SKM-1 (cell line): Measurements from ENCODE around the gene SMIM1.

Experiments used
- DNase-seq: peaks from one replicate; lab custom pipeline; 2025; ENCODE audit not compliant: unreplicated experiment; lab: John Stamatoyannopoulos, UW

The SMIM1 gene, protein sequence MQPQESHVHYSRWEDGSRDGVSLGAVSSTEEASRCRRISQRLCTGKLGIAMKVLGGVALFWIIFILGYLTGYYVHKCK

DNA sequence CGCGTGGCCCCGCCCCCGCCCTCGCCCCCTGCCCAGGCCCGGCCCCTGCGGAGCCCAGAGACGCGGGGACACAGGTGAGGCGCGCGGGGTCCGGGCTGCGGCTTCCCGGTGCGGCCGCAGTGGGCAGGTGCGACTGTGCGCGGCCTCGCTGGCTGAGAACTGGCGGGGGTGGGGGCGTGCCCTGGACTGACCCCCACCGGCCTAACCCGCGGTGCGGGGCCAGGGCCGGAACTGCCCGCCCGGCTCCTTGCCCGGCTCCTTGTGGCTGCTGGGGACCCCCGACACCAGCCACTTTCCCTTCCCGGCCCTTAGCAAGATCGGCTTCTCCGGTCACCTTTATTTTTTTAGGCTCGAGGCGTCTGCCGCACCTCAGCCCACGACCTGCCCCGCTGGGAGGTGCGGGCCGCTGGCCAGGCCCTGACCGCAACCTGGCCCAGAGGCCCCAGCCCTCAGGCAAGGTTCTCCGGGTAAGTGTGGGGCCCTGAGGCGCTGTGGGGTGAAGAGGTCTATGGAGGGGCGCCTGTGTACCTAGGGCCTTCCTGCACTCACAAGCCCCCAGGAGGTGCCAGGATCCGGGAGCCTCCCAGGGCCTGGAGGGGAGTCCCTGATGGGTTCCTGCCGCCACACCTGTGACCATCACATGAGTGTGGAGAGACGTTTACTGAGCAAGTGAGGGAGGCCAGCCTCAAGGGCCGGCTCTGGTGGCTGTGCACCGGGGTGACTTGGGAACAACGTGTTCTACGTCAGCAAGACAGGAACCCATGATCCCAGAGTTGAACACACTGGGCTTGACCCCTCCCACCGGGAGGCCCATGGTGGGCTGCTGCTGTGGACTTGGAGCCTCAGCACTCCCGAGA lies at the start of gene SMIM1:
Gene SMIM1 (plus strand): TSS at position 35 of the 857 bp plus-strand sequence. CDS start 2,625 bp downstream, outside the sequence.
- no peak for DNase-seq

DNA sequence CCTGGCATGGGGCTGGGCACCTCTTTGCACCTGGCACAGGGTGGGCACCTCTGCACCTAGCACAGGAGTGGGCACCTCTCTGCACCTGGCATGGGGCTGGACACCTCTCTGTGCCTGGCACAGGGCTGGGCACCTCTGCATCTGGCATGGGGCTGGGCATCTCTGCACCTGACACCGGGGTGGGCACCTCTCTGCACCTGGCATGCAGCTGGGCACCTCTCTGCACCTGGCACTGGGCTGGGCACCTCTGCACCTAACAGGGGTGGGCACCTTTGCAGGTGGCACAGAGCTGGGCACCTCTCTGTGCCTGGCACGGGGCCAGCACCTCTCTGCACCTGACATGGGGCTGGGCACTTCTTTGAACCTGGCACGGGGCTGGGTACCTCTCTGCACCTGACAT lies 49.7 kb upstream of the SMIM1 start:
- DNase-seq = no peak

DNA sequence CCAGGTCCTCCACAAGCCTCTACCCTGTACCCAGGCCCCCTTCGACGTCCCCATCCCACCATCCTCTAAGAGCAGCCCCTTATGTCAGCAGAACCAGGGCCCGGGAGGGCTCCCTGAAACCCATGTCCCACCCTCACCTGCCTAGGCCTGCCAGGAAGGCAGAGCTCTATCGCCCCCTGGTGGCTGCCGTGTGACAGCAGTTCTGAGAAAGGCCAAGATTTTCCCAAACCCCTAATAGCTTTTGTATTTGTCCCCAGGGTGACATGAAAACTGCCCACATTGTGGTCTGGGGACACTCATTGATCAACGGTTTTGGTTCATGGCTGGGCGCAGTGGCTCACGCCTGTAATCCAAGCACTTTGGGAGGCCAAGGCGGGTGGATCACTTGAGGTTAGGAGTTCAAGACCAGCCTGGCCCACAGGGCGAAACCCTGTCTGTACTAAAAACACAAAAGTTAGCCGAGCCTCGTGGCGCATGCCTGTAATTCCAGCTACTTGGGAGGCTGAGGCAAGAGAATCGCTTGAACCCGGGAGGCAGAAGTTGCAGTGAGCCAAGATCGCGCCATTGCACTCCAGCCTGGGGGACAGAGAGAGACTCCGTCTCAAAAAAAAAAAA lies 48.0 kb upstream of the SMIM1 start:
- DNase-seq = peak; percentile 46

DNA sequence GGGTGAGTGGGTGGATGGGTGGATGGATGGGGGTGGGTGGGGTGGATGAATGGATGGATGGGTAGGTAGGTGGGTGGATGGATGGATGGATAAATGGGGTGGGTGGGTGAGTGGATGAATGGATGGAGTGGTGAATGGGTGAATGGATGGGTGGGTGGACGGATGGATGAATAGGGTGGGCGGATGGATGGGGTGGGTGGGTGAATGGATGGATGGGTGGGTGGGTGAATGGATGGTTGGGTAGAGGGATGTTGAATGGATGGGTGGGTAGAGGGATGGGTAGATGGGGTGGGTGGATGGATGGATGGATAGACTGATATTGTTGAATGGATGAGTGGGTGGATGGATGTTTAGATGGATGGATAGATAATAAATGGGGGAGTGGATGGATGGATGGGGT lies 47.2 kb upstream of the SMIM1 start:
- no peak for DNase-seq

DNA sequence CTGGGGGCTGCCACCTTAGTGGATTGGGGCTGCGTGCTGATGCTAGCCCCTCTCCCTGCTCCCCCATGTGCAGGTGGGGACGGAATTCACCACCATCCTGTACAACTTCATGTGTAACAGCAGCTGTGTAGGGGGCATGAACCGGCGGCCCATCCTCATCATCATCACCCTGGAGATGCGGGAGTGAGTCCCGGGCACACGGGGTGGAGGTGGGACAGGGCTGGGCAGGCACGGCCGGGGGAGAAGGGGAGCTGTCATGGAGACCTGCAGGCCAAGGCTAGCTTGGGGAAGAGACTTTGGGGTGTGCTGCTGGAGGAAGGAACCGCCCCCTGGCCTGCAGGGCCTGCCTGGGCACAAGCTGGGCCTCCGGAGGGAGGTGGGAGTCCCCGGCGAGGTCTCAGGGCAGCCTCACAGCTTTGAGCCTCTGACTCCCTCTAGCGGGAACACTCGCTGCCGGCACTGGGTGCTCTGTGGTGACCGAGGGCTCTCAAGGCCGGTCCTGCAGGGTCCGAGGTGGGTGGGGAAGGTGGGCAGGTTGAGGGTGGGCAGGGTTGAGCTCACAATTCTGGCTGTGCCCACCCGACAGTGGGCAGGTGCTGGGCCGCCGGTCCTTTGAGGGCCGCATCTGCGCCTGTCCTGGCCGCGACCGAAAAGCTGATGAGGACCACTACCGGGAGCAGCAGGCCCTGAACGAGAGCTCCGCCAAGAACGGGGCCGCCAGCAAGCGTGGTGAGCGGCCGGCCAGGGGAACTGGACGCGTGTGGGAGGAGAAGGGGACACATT lies 45.3 kb upstream of the SMIM1 start:
- DNase-seq = no peak

DNA sequence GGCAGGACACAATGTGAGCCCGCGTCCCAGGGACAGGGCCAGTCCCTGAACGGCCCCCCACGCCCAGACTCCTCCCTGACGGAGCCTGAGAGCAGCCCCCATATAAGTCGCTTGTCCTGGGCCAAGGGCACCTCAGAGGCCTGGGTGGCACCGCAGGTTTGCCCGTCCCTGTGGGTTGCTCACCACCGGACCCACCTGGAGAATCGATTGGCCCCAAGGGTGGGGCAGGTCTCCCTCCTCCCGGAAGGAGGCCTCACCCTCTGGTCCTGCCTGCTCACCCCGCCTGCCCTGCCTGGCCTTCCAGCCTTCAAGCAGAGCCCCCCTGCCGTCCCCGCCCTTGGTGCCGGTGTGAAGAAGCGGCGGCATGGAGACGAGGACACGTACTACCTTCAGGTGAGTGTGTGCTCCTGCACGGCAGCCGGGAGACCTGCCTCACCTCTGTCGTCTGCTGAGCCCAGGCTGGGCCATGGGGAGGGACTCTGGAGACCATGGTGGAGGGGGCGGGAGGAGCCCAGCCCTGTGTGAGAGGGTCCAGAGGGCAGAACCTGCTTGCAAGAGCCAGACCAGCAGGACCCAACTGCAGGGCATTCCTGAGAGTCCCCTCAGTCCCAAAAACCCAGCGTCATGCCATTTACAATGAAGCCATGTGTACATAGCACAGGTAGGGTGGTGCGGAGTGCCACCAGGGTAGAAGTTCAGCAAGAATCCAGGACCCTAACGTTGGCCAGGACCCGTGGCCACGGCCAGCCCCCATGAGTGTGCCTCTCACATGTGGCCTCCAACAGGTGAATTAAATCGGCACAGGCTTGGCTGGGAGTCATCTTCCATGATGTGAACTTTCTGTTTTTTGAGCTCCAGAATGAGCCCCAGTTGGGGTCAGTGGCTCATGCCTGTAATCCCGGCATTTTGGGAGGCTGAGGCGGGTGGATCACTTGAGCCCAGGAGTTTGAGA lies 44.4 kb upstream of the SMIM1 start:
- no peak for DNase-seq

DNA sequence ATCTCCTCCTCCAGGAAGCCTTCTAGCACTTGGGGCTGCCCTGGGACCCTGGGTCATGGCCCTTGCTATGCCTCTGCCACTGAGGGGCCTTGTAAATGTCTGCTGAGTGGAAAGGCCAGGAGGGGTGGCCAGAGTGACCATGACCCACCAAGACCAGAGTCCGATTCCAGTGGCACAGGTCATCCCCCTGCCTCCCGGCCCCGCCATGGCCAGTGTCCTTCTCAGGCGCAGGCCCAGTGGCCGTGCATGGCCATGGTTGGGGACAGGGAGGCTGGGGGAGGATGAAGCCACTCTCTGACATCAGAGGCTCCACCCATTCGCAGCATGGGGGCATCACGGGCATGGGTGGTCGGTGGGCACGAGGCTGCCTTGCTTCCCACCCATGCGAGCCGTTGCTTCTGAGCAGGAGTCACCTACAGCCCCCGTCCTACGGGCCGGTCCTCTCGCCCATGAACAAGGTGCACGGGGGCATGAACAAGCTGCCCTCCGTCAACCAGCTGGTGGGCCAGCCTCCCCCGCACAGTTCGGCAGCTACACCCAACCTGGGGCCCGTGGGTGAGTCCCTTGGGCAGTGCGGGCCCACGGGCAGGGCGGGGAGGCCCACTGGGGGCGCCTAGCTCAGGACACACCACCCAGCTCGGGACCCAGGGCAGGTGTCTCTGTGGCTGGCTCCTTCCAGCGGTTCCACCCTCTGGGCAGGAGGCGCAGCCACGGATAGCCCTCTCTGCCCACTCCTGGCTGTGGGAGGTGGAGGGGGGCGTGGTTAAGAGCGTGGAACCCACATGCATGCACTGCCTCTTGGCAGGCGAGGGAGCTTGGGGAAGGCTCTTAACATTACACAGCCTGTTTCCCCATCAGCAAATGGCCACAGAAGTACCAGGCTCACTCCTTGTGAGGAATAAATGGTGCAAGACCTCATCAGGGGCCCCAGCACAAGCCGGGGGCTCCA lies 42.7 kb upstream of the SMIM1 start:
- DNase-seq = no peak

DNA sequence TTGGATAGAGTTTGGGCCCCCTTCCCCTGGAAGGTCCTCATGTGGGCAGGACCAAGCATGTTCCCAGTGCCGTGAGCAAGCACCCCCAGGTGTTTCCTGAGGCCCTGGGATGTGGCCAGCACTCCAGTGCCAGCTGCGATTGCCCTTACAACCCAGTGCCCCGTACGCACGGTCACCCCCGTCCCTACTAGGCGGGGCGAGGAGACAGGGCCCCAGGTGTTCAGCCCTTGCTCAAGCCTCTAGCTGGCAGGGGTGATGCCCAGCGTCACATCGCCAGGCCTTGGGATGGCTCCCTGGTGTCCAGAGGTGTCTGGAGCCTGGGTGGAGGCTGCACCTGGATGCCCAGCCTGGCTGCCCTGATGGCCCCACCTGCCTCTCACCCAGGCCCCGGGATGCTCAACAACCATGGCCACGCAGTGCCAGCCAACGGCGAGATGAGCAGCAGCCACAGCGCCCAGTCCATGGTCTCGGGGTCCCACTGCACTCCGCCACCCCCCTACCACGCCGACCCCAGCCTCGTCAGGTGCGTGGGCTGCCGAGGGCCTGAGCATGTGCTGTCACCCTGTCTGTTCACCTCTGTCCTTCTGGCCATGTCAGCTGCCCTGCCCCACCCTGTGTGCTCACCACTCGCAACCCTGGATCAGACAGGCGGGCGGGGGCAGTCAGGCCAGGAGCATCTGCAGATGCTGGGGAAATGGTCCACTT lies 41.9 kb upstream of the SMIM1 start:
- no peak for DNase-seq

DNA sequence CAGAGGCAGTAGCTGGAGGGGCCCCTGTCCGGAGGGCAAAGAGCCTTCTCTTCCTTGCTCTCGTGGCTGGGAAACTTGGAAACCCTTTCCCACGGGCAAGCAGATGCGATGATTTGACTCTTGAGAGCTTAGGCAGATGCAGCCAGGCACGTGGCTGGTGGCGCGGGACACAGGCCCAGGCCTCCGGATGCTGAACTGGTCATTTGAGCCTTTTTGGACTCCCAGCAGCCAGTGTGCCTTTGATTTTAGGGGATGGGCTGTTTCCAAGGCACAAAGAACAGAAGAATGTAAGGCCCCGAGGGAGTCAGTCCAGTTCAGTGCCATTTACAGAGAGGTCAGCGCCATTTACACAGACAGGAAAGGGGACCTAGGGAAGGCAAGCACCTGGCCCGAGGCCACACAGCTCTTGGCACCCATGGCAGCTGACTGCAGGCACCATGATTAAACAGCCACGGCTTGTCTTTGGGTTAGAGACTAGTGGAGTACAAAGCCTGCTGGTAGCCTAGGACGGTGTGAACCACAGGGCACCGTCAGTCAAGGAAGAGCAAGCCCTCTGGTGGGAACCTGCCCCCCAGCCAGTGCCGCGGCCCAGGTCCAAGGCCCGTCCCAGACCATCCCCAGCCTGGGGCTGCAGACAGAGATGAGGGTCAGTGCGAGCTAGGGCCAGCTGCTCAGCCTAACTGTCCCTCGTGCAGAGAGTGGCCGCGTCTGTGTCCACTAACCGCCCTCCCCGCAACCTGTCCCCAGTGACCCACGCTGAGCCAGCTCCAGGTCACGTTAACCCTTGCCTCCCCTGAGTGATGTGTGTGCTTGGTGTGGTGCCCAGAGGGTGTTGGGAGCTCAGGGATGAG lies 40.7 kb upstream of the SMIM1 start:
- no peak for DNase-seq

DNA sequence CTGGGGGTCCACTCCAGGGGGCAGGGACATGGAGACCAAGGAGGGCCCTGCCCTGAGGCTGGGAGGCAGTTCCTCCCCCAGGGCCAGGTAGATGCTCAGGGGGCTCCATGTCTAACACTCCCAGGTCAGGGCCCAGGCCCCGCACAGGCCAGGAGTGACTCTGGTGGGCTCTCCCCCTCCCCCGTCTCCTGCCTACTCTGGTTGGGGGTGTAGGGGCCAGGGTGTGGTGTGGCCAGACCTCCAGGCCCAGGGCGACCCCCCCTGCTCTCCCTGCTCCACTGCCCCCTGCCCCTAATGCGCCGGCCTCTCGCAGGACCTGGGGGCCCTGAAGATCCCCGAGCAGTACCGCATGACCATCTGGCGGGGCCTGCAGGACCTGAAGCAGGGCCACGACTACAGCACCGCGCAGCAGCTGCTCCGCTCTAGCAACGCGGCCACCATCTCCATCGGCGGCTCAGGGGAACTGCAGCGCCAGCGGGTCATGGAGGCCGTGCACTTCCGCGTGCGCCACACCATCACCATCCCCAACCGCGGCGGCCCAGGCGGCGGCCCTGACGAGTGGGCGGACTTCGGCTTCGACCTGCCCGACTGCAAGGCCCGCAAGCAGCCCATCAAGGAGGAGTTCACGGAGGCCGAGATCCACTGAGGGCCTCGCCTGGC lies 40.0 kb upstream of the SMIM1 start:
- DNase-seq = no peak

DNA sequence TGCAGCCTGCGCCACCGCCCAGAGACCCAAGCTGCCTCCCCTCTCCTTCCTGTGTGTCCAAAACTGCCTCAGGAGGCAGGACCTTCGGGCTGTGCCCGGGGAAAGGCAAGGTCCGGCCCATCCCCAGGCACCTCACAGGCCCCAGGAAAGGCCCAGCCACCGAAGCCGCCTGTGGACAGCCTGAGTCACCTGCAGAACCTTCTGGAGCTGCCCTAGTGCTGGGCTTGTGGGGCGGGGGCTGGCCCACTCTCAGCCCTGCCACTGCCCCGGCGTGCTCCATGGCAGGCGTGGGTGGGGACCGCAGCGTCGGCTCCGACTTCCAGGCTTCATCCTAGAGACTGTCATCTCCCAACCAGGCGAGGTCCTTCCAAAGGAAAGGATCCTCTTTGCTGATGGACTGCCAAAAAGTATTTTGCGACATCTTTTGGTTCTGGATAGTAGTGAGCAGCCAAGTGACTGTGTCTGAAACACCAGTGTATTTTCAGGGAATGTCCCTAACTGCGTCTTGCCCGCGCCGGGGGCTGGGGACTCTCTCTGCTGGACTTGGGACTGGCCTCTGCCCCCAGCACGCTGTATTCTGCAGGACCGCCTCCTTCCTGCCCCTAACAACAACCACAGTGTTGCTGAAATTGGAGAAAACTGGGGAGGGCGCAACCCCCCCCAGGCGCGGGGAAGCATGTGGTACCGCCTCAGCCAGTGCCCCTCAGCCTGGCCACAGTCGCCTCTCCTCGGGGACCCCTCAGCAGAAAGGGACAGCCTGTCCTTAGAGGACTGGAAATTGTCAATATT lies 39.3 kb upstream of the SMIM1 start:
- no peak for DNase-seq

DNA sequence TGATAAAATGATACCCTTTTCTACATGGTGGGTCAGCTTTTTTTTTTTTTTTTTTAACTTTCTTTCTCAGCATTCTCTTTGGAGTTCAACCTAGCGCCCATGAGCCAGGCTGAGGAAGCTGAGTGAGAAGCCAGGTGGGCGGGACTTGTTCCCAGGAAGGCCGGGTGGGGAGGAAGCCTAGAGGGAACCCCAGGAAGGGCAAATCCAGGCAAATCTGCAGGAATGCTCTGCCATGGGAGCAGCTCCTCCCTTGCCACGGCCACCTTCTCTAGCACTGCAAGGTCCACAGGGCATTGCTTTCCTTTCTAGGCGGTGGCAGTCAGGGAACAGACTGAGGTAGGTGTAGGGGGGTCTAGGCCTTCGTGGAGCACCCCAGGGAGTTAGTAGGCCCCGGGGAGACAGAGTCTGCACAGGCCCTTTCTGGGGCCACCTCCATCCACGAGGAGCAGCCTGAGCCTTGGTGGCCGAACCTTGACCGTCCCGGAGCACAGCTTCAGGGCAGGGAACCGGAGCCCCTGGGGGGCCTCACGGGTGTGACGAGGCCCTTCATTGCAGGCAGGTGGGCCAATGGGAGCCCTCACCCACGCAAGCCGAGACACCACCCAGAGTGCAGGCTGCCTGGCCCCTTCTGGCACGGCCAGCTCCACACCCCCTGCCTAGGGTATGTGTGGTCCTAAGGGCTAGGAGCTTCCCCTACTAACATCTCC lies 38.5 kb upstream of the SMIM1 start:
- DNase-seq = no peak

DNA sequence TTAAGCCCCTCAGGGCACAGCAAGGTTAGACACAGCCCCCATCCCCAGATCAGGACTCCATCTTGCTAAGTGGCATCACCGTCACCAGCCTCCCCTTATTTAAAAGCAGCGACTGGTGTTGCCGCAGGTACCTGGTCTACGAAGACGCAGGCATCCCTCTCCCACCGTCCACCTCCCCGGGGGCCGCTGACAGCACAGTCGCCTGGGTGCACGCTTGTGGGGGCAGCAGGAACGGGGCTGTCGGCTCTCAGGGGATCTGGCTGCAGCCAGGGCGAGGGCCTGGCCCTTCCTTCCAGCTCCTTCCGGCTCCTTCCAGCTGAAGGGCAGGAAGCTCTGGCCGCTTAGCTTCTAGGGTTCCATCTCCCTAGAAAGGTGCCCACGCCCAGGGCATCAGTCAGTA lies 37.9 kb upstream of the SMIM1 start:
- DNase-seq = no peak

DNA sequence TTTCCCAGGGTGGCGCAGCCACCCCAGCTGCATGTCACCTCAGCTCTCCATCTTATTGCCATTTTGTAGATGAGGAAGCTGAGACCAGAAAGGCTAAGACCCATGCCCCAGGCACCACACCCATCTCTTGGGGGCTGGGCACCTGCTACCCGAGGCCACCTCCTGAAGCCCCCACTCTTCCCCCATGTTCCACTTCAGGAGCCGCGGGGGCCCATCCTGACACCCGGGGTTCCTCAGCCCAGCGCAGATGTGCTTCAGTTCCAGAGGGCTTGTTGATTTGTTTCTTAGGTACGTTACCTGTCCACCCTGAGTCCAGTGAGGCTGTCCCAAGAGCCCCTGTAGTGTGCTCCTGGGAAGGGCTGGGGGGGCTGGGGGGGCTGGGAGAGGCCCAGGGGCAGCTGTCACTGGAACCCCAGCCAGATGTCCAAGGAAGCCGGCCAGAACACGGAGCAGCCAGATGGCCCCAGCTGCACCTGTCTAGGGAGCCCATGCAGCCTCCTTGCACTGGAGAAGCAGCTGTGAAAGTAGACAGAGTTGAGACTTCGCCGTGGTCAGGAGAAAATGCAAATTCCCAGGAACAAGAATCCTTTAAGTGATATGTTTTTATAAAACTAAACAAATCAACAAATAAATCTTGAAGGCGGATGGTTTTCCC lies 37.4 kb upstream of the SMIM1 start:
- DNase-seq = no peak

DNA sequence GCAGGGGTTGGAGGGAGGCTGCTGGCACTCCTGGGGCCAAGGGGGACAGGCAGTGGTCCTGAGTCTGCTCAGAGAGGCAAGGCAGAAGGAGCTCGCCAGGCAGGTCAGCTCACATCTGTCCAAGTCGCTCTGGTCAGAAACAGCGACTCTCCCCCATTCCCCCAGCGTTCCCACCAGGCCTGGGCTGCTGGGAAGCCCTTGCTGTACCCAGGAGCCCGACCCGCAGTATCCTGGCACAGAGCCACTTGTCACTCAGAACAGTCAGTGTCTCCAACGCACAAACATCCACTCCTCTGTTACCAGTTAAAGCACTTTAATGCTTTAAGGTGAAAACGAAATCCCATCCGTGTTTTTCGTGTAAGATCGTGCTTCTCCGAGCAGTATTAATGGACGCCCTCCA lies 36.9 kb upstream of the SMIM1 start:
- DNase-seq = no peak
